ENCODE data around the gene SPINK13. TPM values are rescaled to one million over a fixed set of nuclear protein-coding genes. Genes with fewer than 3 reads are reported as not detected.

Gene SPINK13
- total RNA-seq, 1 experiment from 2014 or later: not detected

DNA sequence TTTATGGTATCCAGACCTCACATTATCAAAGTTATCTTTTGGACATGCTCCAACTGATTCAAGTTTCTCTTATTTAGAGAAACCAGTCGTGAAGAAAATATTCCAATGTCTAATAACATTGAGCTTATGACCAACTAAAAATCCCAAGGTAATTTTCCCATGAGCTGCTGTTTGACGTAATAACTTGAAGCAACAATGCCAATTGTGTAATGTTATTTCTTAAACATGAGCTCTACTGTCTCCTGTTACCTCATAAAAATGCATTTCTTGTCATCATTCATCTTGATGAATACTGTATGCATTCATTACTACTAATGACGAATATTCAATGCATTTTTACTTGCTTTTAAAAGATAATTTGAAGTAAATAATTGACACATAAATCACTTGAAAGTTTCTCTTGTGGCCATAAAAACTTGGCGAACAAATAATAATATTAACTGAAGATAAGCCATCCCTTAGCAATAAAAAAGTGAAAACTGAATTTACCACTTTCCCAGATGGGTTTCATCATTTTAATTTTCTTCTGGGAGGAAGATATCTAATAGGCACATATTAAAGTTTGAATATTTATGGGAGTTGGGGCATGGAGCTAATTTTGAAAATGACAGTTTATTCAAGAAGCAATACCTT, 30.7 kb upstream of the SPINK13 start:
- Histone ChIP-seq H3K27me3 (replicated peaks; ENCODE audit: insufficient read depth, low read depth, low read length, poor library complexity) (peaks cover 54% of the 10 kb centered on the region), H3K4me1 (ENCODE audit: insufficient read depth, low read length, poor library complexity, severe bottlenecking) (no peaks in the 10 kb centered on the region), H3K27ac (ENCODE audit: low read depth, low read length, poor library complexity, severe bottlenecking) (no peak overlapping the region), H3K36me3 (ENCODE audit: insufficient read depth, low read length, poor library complexity, severe bottlenecking) (no peaks in the 10 kb centered on the region), H3K4me3 (ENCODE audit: low read depth, low read length, poor library complexity, severe bottlenecking) (no peak overlapping the region), H3K9me3 (ENCODE audit: low read depth, low read length, poor library complexity, severe bottlenecking) (no peaks in the 10 kb centered on the region)
- intact Hi-C loops (cut with micrococcal nuclease; ENCODE audit: unreplicated experiment): no loop called here
- POLR2A ChIA-PET (ENCODE audit: low non-redundant PET): no interaction called here
- TF ChIP-seq EZH2 (IDR thresholded peaks at IDR 0.05; ENCODE audit: borderline replicate concordance, low read depth, low read length, poor library complexity, severe bottlenecking): no peak
- TF ChIP-seq, protein P1, sequence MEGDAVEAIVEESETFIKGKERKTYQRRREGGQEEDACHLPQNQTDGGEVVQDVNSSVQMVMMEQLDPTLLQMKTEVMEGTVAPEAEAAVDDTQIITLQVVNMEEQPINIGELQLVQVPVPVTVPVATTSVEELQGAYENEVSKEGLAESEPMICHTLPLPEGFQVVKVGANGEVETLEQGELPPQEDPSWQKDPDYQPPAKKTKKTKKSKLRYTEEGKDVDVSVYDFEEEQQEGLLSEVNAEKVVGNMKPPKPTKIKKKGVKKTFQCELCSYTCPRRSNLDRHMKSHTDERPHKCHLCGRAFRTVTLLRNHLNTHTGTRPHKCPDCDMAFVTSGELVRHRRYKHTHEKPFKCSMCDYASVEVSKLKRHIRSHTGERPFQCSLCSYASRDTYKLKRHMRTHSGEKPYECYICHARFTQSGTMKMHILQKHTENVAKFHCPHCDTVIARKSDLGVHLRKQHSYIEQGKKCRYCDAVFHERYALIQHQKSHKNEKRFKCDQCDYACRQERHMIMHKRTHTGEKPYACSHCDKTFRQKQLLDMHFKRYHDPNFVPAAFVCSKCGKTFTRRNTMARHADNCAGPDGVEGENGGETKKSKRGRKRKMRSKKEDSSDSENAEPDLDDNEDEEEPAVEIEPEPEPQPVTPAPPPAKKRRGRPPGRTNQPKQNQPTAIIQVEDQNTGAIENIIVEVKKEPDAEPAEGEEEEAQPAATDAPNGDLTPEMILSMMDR (conservative IDR thresholded peaks at IDR 0.05; ENCODE audit: low read depth, low read length): no peak
- CTCF ChIA-PET: no interaction called here
- BruUV-seq (replicated peaks): no TSS peak
- DNase-seq (ENCODE audit: low spot score): no peak

DNA sequence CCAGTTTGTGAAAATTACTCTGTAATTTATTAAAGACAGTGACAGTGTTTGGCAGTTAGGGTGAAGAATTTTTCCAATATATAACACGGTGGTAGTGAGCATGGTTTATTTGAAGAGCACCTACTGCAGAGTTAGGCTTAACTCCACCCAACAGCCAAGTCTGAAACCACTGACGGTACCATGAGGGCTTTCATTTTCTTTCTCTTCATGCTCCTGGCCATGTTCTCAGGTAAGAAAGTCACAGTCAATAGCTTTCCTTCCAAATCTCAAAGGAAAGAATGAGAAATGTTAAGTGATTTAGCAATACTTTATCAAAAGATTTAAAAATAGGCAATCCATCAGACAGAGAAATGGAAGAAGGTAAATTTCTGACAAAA, 30.2 kb upstream of the SPINK13 start, which contains the start of gene MARCOL:
MARCOL (plus strand) TSS at position 108 of the 377 bp plus-strand sequence; CDS start at position 181, 73 bp downstream.
- H3K36me3 ChIP-seq (ENCODE audit: insufficient read depth, low read length, poor library complexity, severe bottlenecking): no peaks in the 10 kb centered on the region
- H3K27me3 ChIP-seq (replicated peaks; ENCODE audit: insufficient read depth, low read depth, low read length, poor library complexity): peaks cover 54% of the 10 kb centered on the region
- H3K9me3 ChIP-seq (ENCODE audit: low read depth, low read length, poor library complexity, severe bottlenecking): no peaks in the 10 kb centered on the region
- CTCF ChIA-PET: no interaction called here
- no peak within 1 kb of the TSS for H3K27ac ChIP-seq (ENCODE audit: low read depth, low read length, poor library complexity, severe bottlenecking)
- no peaks in the 10 kb centered on the region for H3K4me1 ChIP-seq (ENCODE audit: insufficient read depth, low read length, poor library complexity, severe bottlenecking)
- intact Hi-C loops (cut with micrococcal nuclease; ENCODE audit: unreplicated experiment): no loop called here
- BruUV-seq (replicated peaks): no TSS peak
- no peak for DNase-seq (ENCODE audit: low spot score)
- no peak within 1 kb of the TSS for H3K4me3 ChIP-seq (ENCODE audit: low read depth, low read length, poor library complexity, severe bottlenecking)
- TF ChIP-seq EZH2 (IDR thresholded peaks at IDR 0.05; ENCODE audit: borderline replicate concordance, low read depth, low read length, poor library complexity, severe bottlenecking): no peak
- TF ChIP-seq, protein P1 (conservative IDR thresholded peaks at IDR 0.05; ENCODE audit: low read depth, low read length): no peak
- POLR2A ChIA-PET (ENCODE audit: low non-redundant PET): no interaction called here

DNA sequence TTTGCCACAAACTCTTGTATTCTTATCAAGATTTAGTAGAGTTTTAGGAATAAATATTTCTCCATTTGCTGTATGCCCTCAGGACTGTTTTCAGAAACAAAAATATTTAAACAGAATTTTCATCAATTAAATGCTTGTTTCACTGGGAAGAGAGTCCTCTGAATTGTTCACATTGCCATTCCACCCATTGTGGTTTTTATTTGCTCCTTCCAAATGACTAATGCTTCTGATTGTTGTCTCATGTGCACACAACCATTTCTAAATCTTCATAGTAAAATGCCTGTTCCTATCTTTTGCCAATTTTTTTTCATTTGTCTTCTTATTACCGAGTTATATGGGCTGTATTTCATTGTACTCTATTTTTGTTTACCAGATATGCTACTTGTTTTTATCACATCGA, 19.7 kb upstream of the SPINK13 start:
- TF ChIP-seq, protein P1 (conservative IDR thresholded peaks at IDR 0.05; ENCODE audit: low read depth, low read length): no peak
- no peak for TF ChIP-seq EZH2 (IDR thresholded peaks at IDR 0.05; ENCODE audit: borderline replicate concordance, low read depth, low read length, poor library complexity, severe bottlenecking)
- BruUV-seq (replicated peaks): no TSS peak
- ChIA-PET CTCF (no interaction called here), POLR2A (ENCODE audit: low non-redundant PET) (no interaction called here)
- no peak for DNase-seq (ENCODE audit: low spot score)
- no peak overlapping the region for H3K4me3 ChIP-seq (ENCODE audit: low read depth, low read length, poor library complexity, severe bottlenecking)
- intact Hi-C loops (cut with micrococcal nuclease; ENCODE audit: unreplicated experiment): no loop called here
- no peak overlapping the region for H3K27ac ChIP-seq (ENCODE audit: low read depth, low read length, poor library complexity, severe bottlenecking)
- no peaks in the 10 kb centered on the region for H3K4me1 ChIP-seq (ENCODE audit: insufficient read depth, low read length, poor library complexity, severe bottlenecking)
- no peaks in the 10 kb centered on the region for H3K9me3 ChIP-seq (ENCODE audit: low read depth, low read length, poor library complexity, severe bottlenecking)
- H3K36me3 ChIP-seq (ENCODE audit: insufficient read depth, low read length, poor library complexity, severe bottlenecking): no peaks in the 10 kb centered on the region
- peaks cover 5% of the 10 kb centered on the region for H3K27me3 ChIP-seq (replicated peaks; ENCODE audit: insufficient read depth, low read depth, low read length, poor library complexity)
